GM10266 (cell line): ENCODE results near the gene AURKB.
A peak's percentile ranks its signal among the peaks of the same experiment; 100 is the strongest.

Source experiments
- DNase-seq: peaks from one replicate; pipeline ENCODE4 v3.0.0; 2012; ENCODE audit errors: extremely low spot score
- TF ChIP-seq, protein P1 (sequence below): IDR thresholded peaks from 2 replicates; pipeline ENCODE4 v1.5.1; 2012; ENCODE audit warnings: mild to moderate bottlenecking, low read depth; ENCODE audit not compliant: control insufficient read depth, insufficient read depth; ENCODE audit errors: missing control alignments

Gene AURKB

GRCh38 chr17:8235676-8236075 is 25.3 kb upstream of the AURKB start:
- TF ChIP-seq, protein P1, sequence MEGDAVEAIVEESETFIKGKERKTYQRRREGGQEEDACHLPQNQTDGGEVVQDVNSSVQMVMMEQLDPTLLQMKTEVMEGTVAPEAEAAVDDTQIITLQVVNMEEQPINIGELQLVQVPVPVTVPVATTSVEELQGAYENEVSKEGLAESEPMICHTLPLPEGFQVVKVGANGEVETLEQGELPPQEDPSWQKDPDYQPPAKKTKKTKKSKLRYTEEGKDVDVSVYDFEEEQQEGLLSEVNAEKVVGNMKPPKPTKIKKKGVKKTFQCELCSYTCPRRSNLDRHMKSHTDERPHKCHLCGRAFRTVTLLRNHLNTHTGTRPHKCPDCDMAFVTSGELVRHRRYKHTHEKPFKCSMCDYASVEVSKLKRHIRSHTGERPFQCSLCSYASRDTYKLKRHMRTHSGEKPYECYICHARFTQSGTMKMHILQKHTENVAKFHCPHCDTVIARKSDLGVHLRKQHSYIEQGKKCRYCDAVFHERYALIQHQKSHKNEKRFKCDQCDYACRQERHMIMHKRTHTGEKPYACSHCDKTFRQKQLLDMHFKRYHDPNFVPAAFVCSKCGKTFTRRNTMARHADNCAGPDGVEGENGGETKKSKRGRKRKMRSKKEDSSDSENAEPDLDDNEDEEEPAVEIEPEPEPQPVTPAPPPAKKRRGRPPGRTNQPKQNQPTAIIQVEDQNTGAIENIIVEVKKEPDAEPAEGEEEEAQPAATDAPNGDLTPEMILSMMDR: no peak
- no peak for DNase-seq

- DNase-seq: no peak
- TF ChIP-seq, protein P1: no peak
Measured at GRCh38 chr17:8234361-8235270, 24.2 kb upstream of the AURKB start.

DNA sequence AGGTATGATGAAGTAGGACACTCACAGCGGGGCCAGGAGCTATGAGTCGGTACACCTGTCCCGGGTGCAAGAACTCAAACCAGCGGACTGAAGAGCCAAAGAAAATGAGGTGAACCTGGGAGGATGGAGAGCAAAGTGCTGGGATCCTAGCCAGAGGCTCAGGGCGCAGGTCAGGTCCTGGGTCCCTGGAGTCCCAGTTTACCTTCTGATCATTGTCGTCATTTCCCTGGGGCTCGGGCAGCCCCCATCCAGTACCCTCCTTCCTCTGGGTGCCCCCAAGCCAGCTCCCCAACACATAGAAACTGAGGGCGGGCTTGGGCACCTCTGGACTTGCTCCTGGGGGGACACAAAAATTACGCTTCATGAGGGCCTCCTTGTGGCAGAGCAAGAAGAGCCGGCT is 21.3 kb upstream of the AURKB start:
- DNase-seq: no peak
- TF ChIP-seq, protein P1: no peak

- no peak for DNase-seq
- TF ChIP-seq, protein P1: no peak
Measured at GRCh38 chr17:8227238-8227581, 16.8 kb upstream of the AURKB start.

DNA sequence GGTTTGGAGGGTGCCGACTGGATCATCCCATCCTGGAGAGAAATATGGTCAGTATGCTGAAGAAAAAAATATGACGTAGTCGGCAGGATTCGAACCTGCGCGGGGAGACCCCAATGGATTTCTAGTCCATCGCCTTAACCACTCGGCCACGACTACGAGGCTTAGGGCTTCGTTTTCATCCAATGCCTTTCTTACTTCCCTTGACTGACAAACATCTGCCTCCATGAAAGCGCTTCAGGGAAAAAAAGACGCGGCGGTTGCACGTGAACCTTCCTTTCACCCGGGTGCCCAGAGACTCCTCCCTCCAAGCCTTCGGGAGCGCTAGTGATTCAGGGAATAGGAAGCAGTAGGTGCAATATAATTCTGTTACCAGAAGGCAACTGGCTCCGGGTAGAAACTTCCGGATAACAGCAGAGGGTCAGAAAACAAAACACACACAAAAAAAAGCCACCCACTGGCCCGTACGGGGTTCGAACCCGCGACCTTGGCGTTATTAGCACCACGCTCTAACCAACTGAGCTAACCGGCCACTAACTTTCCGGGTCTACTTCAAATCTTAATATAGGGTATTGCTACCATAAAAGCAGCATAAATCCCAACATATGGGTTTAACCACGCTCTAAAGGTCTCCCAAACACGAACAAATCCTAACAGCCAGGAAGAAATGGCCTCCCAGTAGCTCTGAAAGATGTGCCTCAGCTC is 16.3 kb upstream of the AURKB start:
- DNase-seq: peak; percentile 48
- TF ChIP-seq, protein P1: no peak

- no peak for DNase-seq
- TF ChIP-seq, protein P1: no peak
Measured at GRCh38 chr17:8225813-8226535, 15.6 kb upstream of the AURKB start.
